Vagina (tissue), 2 donors: Measurements from ENCODE around the gene SMC1B. TPM values are rescaled to one million over a fixed set of nuclear protein-coding genes. Genes with fewer than 3 reads are reported as not detected.
"Not testable (repeated sequence)": the region's sequence is repeated elsewhere in the genome, so short reads cannot be mapped to it uniquely, and the experiment has no call there.

Source experiments
- DNase-seq, 2 donors: peaks; one replicate each; pipeline ENCODE4 v3.0.0-alpha.2; 2017; ENCODE audit errors: extremely low spot score in 2 of 2
- H3K27ac ChIP-seq: fragments of 200-600 bp; sonication (generic); one replicate; pipeline ENCODE4 v1.5.1; 2019
- H3K27me3 ChIP-seq: fragments of 200-600 bp; sonication (generic); one replicate; pipeline ENCODE4 v1.5.1; 2019
- H3K36me3 ChIP-seq, 2 donors: fragments of 200-600 bp; sonication (generic); one replicate each; pipeline ENCODE4 v1.5.1; 2017 to 2019
- H3K4me1 ChIP-seq: fragments of 200-600 bp; sonication (generic); one replicate; pipeline ENCODE4 v1.5.1; 2019
- H3K4me3 ChIP-seq, 2 donors: fragments of 200-600 bp; sonication (generic); 1 replicate in 1 of 2; 2 replicates in 1 of 2; pipeline ENCODE4 v1.5.1; 2016 to 2019
- H3K9me3 ChIP-seq: fragments of 200-600 bp; sonication (generic); one replicate; pipeline ENCODE4 v1.5.1; 2019
- POLR2A ChIP-seq, 2 donors: fragments of 450-650 bp; IDR thresholded peaks; one replicate each; pipeline ENCODE4 v1.6.1; 2017; ENCODE audit warnings: antibody characterized with exemption in 2 of 2, mild to moderate bottlenecking in 2 of 2, moderate library complexity in 2 of 2
- POLR2AphosphoS5 ChIP-seq, 2 donors: sonication (generic); formaldehyde crosslinking; IDR thresholded peaks; one replicate each; pipeline ENCODE4 v1.9.0; 2017; ENCODE audit warnings: antibody characterized with exemption in 2 of 2, mild to moderate bottlenecking in 2 of 2, low read depth in 1 of 2; ENCODE audit not compliant: insufficient read depth in 1 of 2
- intact Hi-C: fragments of 100-400 bp; cut with DNase I; formaldehyde crosslinking; loops from one replicate; pipeline ENCODE4 v1.15.1; 2023
- total RNA-seq: library from RNA; depleted of rRNA; stranded (reverse); fragments of >200 nt; gene quantifications from one replicate; pipeline ENCODE4 v1.2.3, GENCODE V29; 2016
- TF ChIP-seq, protein P1 (sequence below), 3 experiments: fragments of 450-650 bp in 2 of 3; fragments of 200-600 bp in 1 of 3; sonication (generic) in 1 of 3; IDR thresholded peaks; one replicate each; pipeline ENCODE4 v1.5.1; 2017 to 2019; ENCODE audit warnings: antibody characterized with exemption in 3 of 3, mild to moderate bottlenecking in 2 of 3, moderate library complexity in 2 of 3

SMC1B gene
- total RNA-seq, 1 donor from 2014 or later: not detected

DNA sequence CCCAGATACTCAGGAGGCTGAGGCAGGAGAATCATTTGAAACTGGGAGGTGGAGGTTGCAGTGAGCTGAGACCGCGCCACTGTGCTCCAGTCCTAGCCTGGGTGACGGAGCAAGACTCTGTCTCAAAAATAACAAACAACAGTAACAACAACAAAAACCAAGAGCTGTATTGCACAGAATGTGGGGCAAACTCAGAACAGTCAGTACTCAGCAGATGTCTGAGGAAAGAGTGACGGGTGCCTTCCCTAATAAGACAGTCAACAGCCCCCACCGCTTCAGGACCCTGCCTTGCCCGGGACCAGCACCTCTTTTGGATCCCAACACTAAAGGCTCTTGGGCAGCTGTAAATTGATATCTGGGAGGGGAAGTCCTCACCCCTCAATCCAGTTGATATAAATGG, 40.4 kb upstream of the SMC1B start:
- H3K4me3 ChIP-seq: no peak overlapping the region
- peaks cover 62% of the 10 kb centered on the region for H3K4me1 ChIP-seq
- intact Hi-C loops: loop anchor here (5.0 kb wide), 1 partner anchor 49 kb away; the partner anchor contains the start of gene FBLN1
- no peaks in the 10 kb centered on the region for H3K9me3 ChIP-seq
- H3K27ac ChIP-seq: peak overlapping the region; percentile 90
- no peak for DNase-seq
- TF ChIP-seq, protein P1, sequence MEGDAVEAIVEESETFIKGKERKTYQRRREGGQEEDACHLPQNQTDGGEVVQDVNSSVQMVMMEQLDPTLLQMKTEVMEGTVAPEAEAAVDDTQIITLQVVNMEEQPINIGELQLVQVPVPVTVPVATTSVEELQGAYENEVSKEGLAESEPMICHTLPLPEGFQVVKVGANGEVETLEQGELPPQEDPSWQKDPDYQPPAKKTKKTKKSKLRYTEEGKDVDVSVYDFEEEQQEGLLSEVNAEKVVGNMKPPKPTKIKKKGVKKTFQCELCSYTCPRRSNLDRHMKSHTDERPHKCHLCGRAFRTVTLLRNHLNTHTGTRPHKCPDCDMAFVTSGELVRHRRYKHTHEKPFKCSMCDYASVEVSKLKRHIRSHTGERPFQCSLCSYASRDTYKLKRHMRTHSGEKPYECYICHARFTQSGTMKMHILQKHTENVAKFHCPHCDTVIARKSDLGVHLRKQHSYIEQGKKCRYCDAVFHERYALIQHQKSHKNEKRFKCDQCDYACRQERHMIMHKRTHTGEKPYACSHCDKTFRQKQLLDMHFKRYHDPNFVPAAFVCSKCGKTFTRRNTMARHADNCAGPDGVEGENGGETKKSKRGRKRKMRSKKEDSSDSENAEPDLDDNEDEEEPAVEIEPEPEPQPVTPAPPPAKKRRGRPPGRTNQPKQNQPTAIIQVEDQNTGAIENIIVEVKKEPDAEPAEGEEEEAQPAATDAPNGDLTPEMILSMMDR (IDR thresholded peaks at IDR 0.05): no peak
- TF ChIP-seq POLR2A (IDR thresholded peaks at IDR 0.05) (no peak), POLR2AphosphoS5 (IDR thresholded peaks at IDR 0.05; ENCODE audit: insufficient read depth in 1 of 2, low read depth in 1 of 2) (no peak)
- H3K27me3 ChIP-seq: no peaks in the 10 kb centered on the region
- no peaks in the 10 kb centered on the region for H3K36me3 ChIP-seq

DNA sequence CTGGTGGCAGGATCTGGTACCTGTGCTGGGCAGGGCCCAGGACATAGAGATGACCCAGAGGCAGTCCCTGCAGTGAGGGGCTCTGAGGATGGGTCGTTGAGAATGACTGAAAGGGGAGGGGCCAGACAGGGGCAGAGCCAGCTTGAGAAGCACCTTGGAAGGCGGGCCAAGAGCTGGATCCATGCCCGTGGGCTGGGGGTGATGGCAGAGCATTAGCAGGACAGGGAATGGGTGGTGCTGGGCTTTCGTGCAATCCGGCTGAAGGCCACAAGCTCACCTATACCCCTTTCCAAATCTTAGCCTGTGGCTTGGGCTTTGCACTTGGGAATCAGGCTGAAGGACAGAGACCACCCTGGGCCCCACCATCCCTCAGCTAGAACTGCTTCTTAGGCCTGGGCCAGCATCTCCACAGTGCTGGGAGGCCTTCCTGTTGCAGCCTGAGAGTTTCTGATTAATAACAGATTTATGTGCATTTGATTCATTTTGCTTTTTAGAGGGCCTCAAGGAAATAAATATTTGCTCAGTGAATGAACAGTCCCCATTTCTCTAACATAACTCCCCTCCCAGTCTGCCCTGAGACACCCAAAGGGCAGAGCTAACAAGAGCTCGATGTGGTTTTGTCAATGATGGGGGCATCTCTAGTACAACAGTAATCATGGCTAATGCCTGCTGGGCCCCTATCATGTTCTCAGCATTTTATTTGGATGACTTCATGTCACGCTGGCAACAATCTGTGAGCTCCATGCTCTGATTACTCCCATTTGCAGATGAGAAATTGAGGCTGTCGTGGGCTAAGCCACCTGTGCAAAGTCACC, 39.4 kb upstream of the SMC1B start:
- no peaks in the 10 kb centered on the region for H3K9me3 ChIP-seq
- peaks cover 72% of the 10 kb centered on the region for H3K4me1 ChIP-seq
- no peaks in the 10 kb centered on the region for H3K27me3 ChIP-seq
- TF ChIP-seq, protein P1 (IDR thresholded peaks at IDR 0.05): no peak
- TF ChIP-seq POLR2A (IDR thresholded peaks at IDR 0.05): no peak
- no peak for TF ChIP-seq POLR2AphosphoS5 (IDR thresholded peaks at IDR 0.05; ENCODE audit: insufficient read depth in 1 of 2, low read depth in 1 of 2)
- DNase-seq: no peak
- no peaks in the 10 kb centered on the region for H3K36me3 ChIP-seq
- intact Hi-C loops: loop anchor here (5.0 kb wide), 1 partner anchor 50 kb away; the partner anchor contains the start of gene FBLN1
- H3K4me3 ChIP-seq: no peak overlapping the region
- H3K27ac ChIP-seq: peak overlapping the region; percentile 90

DNA sequence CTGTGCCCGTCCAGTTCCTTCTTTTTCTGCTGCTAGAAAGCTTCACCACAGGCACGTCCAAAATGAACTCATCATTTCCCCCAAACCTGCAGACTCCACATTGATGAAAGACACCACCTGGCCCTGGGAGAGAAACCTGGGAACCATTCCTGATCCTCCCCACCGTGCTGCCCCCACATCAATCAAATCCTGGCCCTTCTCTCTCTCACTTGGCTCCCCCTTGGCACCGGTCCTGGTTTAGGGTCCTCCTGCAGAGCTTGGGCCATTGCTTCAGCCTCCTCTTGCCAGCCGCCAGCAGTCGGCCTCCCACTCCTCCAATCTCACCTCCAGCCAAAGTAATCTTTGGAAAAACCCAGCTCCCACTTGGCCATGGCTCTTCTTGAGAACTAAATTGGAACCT, 38.6 kb upstream of the SMC1B start:
- H3K9me3 ChIP-seq: no peaks in the 10 kb centered on the region
- intact Hi-C loops: loop anchor here (5.0 kb wide), 1 partner anchor 50 kb away; the partner anchor contains the start of gene FBLN1
- H3K36me3 ChIP-seq: no peaks in the 10 kb centered on the region
- peak overlapping the region; percentile 90 for H3K27ac ChIP-seq
- no peak for DNase-seq
- TF ChIP-seq, protein P1 (IDR thresholded peaks at IDR 0.05): no peak
- no peak for TF ChIP-seq POLR2AphosphoS5 (IDR thresholded peaks at IDR 0.05; ENCODE audit: insufficient read depth in 1 of 2, low read depth in 1 of 2)
- no peak for TF ChIP-seq POLR2A (IDR thresholded peaks at IDR 0.05)
- H3K4me3 ChIP-seq: no peak overlapping the region
- H3K27me3 ChIP-seq: no peaks in the 10 kb centered on the region
- peaks cover 73% of the 10 kb centered on the region for H3K4me1 ChIP-seq

DNA sequence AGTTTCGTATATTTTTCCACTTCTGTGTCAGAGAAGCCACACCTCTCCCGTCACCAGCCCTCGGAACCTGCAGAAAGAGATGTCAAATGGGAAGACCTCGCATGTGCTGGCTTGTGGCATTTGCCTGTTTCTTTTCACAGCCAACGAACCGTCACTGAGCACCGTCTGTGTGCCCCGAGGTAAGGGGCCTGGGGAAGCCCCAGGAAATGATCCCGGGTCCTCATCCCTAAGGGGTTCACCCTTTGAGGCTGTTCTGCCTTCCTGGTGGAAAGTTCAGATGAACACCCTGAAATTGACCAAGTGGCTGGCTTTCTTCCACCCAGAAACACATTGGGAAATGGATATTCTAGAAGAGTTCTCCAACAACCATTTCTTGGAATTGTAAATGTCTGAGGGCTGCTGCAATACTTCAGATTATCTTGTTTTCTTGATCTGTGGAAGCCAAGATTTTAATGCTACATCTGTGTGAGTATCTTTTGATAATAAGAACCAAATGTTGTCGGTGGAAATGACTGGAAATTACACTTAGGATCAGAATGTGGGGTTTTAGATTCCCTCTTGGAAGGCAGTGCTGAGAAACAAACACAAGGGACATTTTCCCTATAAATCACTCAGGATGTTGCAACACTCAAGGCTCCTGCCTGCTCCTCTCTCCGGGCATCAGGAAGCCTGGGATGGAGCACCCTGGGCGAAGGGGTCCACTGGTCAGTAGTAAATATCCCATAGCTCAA, 37.7 kb upstream of the SMC1B start:
- Histone ChIP-seq H3K27me3 (no peaks in the 10 kb centered on the region), H3K27ac (peak overlapping the region; percentile 90), H3K9me3 (no peaks in the 10 kb centered on the region), H3K4me3 (peak overlapping the region in 1 of 2 donors; percentile 9), H3K36me3 (no peaks in the 10 kb centered on the region), H3K4me1 (peaks cover 73% of the 10 kb centered on the region)
- intact Hi-C loops: loop anchor here (5.0 kb wide), 1 partner anchor 51 kb away; the partner anchor contains the start of gene FBLN1
- DNase-seq: no peak
- TF ChIP-seq POLR2A (IDR thresholded peaks at IDR 0.05): no peak
- TF ChIP-seq POLR2AphosphoS5 (IDR thresholded peaks at IDR 0.05; ENCODE audit: insufficient read depth in 1 of 2, low read depth in 1 of 2): peak; percentile 71 to 85

DNA sequence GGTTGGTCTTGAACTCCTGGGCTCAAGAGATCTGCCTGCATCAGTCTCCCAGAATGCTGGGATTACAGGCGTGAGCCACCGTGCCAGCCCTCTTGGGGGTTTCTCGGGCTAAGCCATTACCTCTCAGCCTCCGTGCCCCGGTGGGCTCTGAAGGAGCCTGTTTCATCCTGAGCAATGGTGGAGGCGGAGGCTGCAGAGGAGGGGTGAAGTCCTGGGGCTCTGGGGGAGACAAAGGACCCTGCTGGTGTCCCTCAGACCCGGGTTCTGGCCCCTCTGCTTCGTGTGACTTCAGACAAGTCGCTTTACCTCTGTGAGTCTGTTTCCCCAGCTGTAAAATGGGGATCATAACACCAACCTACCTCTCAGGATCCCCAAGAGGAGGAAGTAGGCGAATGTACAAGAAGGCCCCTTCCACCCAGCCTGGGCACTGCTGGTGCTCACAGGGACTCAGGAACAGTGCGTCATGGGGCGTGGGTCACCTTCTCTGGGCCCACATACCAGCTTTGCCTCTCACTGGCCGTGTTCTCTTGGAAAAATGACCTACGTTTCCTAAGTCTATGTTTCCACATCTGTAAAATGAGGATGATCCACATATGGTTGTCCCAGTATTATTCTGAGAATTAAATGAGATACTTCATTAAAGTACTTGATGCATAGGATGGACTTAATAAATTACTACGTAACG, 36.8 kb upstream of the SMC1B start:
- intact Hi-C loops: loop anchor here (5.0 kb wide), 1 partner anchor 52 kb away; the partner anchor contains the start of gene FBLN1
- TF ChIP-seq POLR2AphosphoS5 (IDR thresholded peaks at IDR 0.05; ENCODE audit: insufficient read depth in 1 of 2, low read depth in 1 of 2) (no peak), POLR2A (IDR thresholded peaks at IDR 0.05) (no peak)
- TF ChIP-seq, protein P1 (IDR thresholded peaks at IDR 0.05): no peak
- Histone ChIP-seq H3K27me3 (no peaks in the 10 kb centered on the region), H3K36me3 (no peaks in the 10 kb centered on the region), H3K9me3 (no peaks in the 10 kb centered on the region), H3K27ac (peak overlapping the region; percentile 86), H3K4me3 (peak overlapping the region in 1 of 2 donors; percentile 9), H3K4me1 (peaks cover 65% of the 10 kb centered on the region)
- no peak for DNase-seq

DNA sequence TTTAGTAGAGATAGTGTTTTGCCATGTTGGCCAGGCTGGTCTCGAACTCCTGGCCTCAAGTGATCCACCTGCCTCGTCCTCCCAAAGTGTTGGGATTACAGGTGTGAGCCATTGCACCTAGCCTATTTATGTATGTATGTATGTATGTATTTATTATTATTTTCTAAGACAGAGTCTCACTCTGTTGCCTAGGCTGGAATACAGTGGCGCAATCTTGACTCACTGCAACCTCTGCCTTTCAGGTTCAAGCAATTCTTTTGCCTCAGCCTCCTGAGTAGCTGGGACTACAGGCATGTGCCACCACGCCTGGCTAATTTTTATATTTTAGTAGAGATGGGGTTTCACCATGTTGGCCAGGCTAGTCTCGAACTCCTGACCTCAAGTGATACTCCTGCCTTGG, 36.0 kb upstream of the SMC1B start:
- not testable (repeated sequence) for H3K27me3 ChIP-seq, H3K9me3 ChIP-seq, H3K4me3 ChIP-seq, DNase-seq, H3K36me3 ChIP-seq
- Histone ChIP-seq H3K27ac (peak overlapping the region; percentile 86), H3K4me1 (peaks cover 57% of the 10 kb centered on the region)
- intact Hi-C loops: loop anchor here (5.0 kb wide), 1 partner anchor 88 kb away; no protein-coding TSS in a partner anchor
